HG03521 (cell line): Measurements from ENCODE around the gene CFDP1.
"Not testable (repeated sequence)": the region's sequence is repeated elsewhere in the genome, so short reads cannot be mapped to it uniquely, and the experiment has no call there.

Source experiments
- ATAC-seq: cut with Tn5 transposase; IDR thresholded peaks from one replicate; pipeline ENCODE4 v1.9.1; 2021; ENCODE audit warnings: mild to moderate bottlenecking, moderate library complexity; ENCODE audit not compliant: unreplicated experiment

CFDP1 gene

GRCh38 chr16:75271441-75272096 is 161.7 kb downstream of the CFDP1 start:
- ATAC-seq, result no peak

GRCh38 chr16:75269358-75269757 is 163.9 kb downstream of the CFDP1 start:
- not testable (repeated sequence) for ATAC-seq

- ATAC-seq, result no peak
Measured at GRCh38 chr16:75267631-75268264, 165.6 kb downstream of the CFDP1 start.

- no peak for ATAC-seq
Measured at GRCh38 chr16:75266738-75267630, 166.3 kb downstream of the CFDP1 start.

GRCh38 chr16:75265911-75266701 is 167.2 kb downstream of the CFDP1 start:
- ATAC-seq, result peak; percentile 61

GRCh38 chr16:75264999-75265910 is 168.0 kb downstream of the CFDP1 start:
- peak; percentile 23 for ATAC-seq

GRCh38 chr16:75264457-75264998 is 168.8 kb downstream of the CFDP1 start:
- no peak for ATAC-seq

GRCh38 chr16:75263963-75264445 is 169.3 kb downstream of the CFDP1 start:
- ATAC-seq, result no peak

- ATAC-seq, result no peak
Measured at GRCh38 chr16:75263291-75263962, 169.9 kb downstream of the CFDP1 start.

GRCh38 chr16:75262800-75263127 is 170.5 kb downstream of the CFDP1 start:
- no peak for ATAC-seq

- ATAC-seq, result no peak
Measured at GRCh38 chr16:75262104-75262799, 171.1 kb downstream of the CFDP1 start.

GRCh38 chr16:75261590-75262078 is 171.7 kb downstream of the CFDP1 start:
- no peak for ATAC-seq

GRCh38 chr16:75260851-75261589 is 172.3 kb downstream of the CFDP1 start:
- ATAC-seq, result no peak

- no peak for ATAC-seq
Measured at GRCh38 chr16:75258807-75259141, 174.5 kb downstream of the CFDP1 start.

GRCh38 chr16:75257886-75258806 is 175.2 kb downstream of the CFDP1 start:
- no peak for ATAC-seq

GRCh38 chr16:75256696-75257343 is 176.5 kb downstream of the CFDP1 start:
- ATAC-seq, result no peak
